Right hindlimb (tissue), 1 donor: Measurements from ENCODE around the gene C4BPB.
A peak's percentile ranks its signal among the peaks of the same experiment; 100 is the strongest.

Experiments used
- DNase-seq: peaks from one replicate; pipeline ENCODE4 v3.0.0-alpha.2; 2018

C4BPB gene

GRCh38 chr1:207060596-207060995 lies 28.1 kb upstream of the C4BPB start:
- DNase-seq: no peak

GRCh38 chr1:207062058-207062457 lies 26.6 kb upstream of the C4BPB start:
- no peak for DNase-seq

DNA sequence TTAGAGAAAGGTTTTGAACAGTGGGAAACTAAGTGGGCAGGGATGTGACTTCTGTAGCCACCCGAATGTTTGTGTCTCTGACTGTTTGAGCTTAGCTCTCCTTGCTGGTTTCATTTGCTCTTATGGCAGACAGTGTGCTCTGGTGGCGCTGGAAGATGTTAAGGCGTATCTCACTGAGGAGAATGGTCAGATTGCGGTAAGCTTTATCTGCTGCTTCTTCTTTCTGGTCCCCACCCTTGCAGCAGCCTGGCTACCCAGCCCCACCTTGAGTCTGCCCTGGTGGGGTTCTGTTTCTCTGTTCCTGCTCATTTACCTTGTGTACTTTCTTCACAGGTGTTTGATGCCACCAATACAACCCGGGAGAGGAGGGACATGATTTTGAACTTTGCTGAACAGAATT lies 25.6 kb upstream of the C4BPB start:
- DNase-seq: no peak

- DNase-seq: no peak
Observed at GRCh38 chr1:207064561-207064960, 24.1 kb upstream of the C4BPB start.

DNA sequence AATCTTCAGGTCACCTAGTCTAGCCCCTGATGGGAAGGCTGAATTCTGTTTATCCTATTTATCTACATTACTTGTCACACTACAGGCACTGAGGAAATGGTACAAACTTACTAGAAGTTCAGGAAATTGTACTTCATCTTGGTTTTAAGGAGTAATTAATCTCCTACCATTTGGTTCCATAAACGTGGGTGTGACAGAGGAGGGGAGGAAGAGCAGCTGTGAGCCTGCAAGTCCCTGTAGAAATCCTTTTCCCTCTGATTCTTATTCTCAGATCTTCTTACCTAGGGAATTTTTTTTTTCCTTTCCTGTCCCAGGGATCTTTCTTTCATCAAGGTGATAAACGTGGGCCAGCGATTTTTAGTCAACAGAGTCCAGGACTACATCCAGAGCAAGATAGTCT lies 21.5 kb upstream of the C4BPB start:
- DNase-seq: no peak

- DNase-seq: no peak
Observed at GRCh38 chr1:207067665-207068064, 21.0 kb upstream of the C4BPB start.

GRCh38 chr1:207069061-207069460 lies 19.6 kb upstream of the C4BPB start:
- no peak for DNase-seq

DNA sequence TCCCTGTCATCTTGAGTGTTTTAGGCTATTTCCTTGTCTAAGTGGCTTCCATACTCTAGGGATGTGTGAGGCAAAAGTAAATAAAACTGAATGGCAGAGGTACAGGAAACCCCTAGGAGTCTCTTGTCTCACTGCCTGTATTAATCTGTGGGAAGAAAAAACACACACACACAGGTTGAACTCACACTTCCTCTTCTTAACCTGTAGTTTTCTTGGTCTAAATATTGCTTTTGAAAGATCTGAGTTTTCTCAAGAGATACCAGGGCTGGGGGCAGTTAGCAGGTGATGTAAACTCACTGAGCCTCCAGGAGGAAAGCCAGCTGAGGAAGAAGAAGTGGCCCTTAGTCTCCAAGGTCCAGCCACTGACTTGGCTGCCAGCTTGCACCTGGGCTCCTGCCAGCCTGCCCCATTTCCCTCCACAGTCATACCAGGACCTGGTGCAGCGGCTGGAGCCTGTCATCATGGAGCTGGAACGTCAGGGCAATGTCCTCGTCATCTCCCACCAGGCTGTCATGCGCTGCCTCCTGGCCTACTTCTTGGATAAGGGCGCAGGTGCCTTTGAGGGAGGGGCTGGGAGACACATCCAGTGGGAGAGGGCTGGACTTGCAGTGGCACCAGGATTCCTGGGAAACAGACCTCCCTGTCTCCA lies 18.7 kb upstream of the C4BPB start:
- DNase-seq: no peak

GRCh38 chr1:207070811-207071210 lies 17.8 kb upstream of the C4BPB start:
- no peak for DNase-seq

DNA sequence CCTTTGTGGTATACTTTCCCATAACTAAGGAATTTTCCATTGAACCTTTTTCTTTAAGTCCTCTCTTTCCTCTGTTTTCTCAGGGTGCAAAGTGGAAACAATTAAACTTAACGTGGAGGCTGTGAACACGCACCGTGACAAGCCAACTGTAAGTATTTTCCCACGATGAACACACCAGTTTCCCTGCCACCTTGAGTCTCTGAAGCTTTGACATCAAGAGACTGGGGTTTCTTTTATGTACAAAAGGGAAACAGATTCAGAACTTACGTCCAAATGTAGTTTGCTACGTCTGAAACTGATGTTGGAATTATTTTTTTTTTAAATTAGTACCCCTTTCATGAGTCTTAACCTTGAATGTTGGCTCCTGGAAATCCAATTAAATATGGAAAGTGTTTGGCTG lies 17.2 kb upstream of the C4BPB start:
- no peak for DNase-seq

- no peak for DNase-seq
Observed at GRCh38 chr1:207072233-207072632, 16.4 kb upstream of the C4BPB start.

- no peak for DNase-seq
Observed at GRCh38 chr1:207073906-207074820, 14.5 kb upstream of the C4BPB start.

DNA sequence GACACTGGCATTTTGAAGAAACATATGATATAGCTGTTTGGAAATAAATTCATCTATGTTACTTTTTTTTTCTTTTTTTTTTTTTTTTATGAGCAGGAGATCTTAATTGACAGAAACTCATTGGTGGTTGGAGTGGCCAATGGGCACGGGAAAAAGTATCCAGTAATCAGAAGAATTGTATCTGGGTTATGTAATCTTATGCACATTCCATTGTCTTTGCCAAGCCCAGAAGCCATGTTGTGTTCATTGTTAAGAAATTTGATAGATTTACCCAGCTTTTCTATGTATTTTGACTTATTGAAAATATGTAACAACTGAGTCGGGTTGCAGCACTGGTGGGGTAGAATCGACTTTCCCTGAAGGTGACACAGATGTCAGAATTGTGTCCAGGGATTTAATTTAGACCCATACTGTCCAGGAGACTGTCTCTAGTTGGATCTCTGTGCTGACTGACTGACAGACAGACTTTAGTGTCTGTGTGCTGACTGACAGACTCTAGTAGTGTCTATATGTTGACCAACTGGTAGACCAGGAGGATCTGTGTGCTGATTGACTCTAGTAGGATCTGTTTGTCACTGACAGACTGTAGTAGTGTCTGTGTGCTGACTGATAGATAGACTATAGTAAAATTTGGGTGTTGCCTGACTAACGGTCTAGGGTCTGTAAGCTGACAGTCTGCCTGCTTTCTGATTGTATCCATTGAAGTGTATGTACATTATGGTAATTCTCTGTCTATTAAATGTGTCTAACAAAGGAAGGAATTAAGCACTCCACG lies 12.3 kb upstream of the C4BPB start:
- DNase-seq: no peak

DNA sequence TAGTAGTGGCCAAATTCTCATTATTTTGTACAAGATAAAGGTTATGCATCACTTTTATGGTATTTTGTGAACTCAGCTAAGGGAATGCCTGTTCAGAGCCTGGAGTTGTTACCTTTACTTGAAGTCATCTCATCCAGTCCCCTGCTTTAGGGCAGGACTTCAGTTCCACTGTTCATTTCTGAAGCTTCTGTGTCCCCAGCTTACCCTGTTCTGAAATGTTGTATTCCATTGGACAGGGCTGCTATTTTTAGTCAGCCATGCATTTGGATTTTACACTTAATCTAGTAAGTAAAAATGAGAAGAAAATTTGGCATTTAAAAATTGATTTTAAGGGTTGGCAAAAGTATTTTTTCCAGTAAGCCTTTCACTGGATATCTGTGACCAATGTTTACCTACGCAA lies 11.6 kb upstream of the C4BPB start:
- no peak for DNase-seq

GRCh38 chr1:207077470-207078377 lies 10.9 kb upstream of the C4BPB start:
- peak; percentile 73 for DNase-seq

DNA sequence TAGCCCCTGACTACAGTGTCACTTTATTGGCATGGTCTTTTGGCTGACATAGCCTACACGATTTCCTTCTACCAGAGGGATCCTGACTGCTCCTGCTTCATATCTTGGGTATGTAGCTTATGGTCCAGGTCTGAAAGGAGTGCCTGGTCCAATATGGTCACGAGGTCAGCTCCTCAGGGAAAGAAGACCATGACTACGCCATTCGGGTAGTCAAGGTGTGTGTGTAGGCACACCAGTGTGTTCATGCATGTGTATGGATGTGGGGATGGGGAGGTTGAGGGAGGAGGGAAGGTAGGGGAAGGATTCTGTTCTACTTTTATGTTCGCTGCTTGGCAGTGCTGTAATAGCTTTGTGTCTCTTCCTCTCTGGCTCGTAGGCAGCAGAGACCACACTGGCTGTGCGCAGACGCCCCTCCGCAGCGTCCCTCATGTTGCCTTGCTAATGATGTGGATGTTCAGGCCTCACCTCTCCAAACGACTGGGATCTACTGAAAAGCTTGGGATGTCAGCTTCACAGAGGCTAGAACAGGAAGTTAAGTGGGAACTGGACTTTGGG lies 10.0 kb upstream of the C4BPB start:
- DNase-seq: no peak

DNA sequence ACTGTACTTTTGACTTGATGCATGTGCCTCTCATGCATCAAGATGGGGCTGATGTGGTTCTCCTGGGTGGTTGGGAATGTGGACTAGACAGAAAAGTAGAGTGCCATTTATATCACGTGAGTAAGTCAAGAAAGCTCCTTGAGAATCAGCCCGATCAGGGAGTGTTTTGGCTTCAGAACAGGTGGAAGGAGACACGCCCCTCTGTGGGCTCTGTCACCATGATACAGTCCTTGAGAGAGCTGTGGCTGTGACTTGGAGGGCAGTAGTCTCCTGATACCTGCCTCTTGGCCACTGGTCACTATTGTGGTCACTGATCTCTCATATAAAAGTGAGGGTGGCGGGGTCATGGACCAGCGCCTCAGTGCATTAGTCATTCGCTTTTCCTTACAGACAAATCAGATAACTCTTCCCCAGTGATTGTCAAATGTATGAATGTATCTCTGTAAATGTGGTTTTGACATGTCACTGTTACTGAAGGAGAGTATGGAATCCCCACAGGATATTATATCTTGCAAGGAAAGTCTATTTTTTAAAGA lies 8.9 kb upstream of the C4BPB start:
- DNase-seq: no peak

DNA sequence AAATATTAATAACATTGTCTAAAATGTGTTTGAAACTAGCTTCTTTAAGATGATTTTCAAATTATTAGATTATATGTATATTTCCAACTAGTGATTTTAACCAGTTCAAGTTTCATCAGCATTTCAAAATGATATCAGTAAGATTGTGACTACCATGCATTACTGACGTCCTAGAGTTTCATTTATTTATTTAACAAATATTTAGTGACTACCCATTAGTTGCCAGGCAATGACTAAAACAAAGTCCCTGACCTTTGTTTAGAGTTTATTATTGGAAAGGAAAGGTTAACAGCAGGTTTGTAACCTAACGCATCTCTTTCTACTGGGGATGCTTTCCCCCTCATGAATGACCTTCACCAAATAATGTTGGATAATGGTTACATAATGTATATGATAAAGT lies 7.6 kb upstream of the C4BPB start:
- DNase-seq: no peak

GRCh38 chr1:207081806-207082205 lies 6.9 kb upstream of the C4BPB start:
- DNase-seq: no peak

DNA sequence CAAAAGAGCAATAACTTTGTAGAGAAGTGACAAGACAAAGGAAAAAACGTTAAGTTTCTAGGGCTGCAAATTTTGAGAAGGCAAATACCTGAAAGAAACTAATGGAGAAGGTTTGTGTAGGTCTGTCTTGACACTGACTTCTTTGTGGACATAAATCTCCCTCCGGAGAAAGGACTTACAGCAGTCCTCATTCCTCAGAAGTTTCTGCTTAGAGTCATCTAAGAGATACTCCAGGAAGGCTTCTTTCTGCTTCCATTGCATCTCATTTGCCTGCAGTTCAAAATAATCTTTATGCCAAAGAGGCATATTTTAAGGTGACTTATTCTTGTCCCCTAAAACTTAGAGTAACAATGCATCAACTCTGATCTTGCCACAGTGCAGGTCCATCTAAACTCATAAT lies 4.4 kb upstream of the C4BPB start:
- no peak for DNase-seq

GRCh38 chr1:207084701-207085180 lies 3.9 kb upstream of the C4BPB start:
- peak; percentile 60 for DNase-seq

GRCh38 chr1:207085887-207086286 lies 2.8 kb upstream of the C4BPB start:
- no peak for DNase-seq
